Measurements from ENCODE around the gene PLEKHM3.

GRCh38 chr2:208062961-208063360 lies 37.6 kb upstream of the PLEKHM3 start:
- no peak for TF ChIP-seq CTCF (IDR thresholded peaks at IDR 0.05)
- no peak for TF ChIP-seq POLR2AphosphoS5 (IDR thresholded peaks at IDR 0.05)
- TF ChIP-seq POLR2A (IDR thresholded peaks at IDR 0.05), result no peak

Data from transverse colon (tissue), 4 donors.